Body of pancreas (tissue), 4 donors: Measurements from ENCODE around the gene ITIH5. TPM values are rescaled to one million over a fixed set of nuclear protein-coding genes. Genes with fewer than 3 reads are reported as not detected.

ENCODE experiments used
- ATAC-seq: fragments of 150-250 bp; one replicate; pipeline ENCODE4 v1.9.1; 2016
- DNase-seq, 4 donors: peaks; one replicate each; pipeline ENCODE4 v3.0.0-alpha.2; 2019
- H3K27ac ChIP-seq, 4 donors: fragments of 200-600 bp; sonication (generic); 1 replicate in 3 of 4; 2 replicates in 1 of 4; pipeline versions ENCODE4 v1.5.1 to v1.6.1; 2016 to 2019; ENCODE audit warnings: mild to moderate bottlenecking in 1 of 4, mixed read lengths in 1 of 4, moderate library complexity in 1 of 4
- H3K27me3 ChIP-seq, 2 donors: fragments of 200-600 bp; sonication (generic); one replicate each; pipeline ENCODE4 v1.6.0; 2016; ENCODE audit warnings: mild to moderate bottlenecking in 1 of 2
- H3K36me3 ChIP-seq, 2 donors: fragments of 200-600 bp; sonication (generic); replicated peaks in 1 of 2; 2 replicates each; pipeline ENCODE4 v1.5.1; 2016; ENCODE audit warnings: low read depth in 2 of 2; ENCODE audit not compliant: insufficient read depth in 1 of 2
- H3K4me1 ChIP-seq: fragments of 200-600 bp; sonication (generic); one replicate; pipeline ENCODE4 v1.6.0; 2016
- H3K4me3 ChIP-seq, 2 donors: fragments of 200-600 bp; sonication (generic); 1 replicate in 1 of 2; 2 replicates in 1 of 2; pipeline ENCODE4 v1.5.1; 2016 to 2019
- H3K9me3 ChIP-seq, 3 donors: fragments of 200-600 bp; sonication (generic); 1 replicate in 2 of 3; 2 replicates in 1 of 3; pipeline ENCODE4 v1.5.1; 2016
- CTCF ChIP-seq, 7 experiments: fragments of 450-650 bp in 4 of 7; fragments of 200-600 bp in 3 of 7; sonication (generic) in 3 of 7; IDR thresholded peaks; one replicate each; pipeline ENCODE4 v1.5.1; 2016 to 2019; ENCODE audit warnings: antibody characterized with exemption in 7 of 7
- POLR2A ChIP-seq, 3 donors: fragments of 450-650 bp; IDR thresholded peaks; one replicate each; pipeline ENCODE4 v1.6.1; 2016; ENCODE audit warnings: antibody characterized with exemption in 3 of 3, mild to moderate bottlenecking in 2 of 3
- WGBS, 2 donors: methylation state at CpG; one replicate each; pipeline ENCODE4 v1.1.5; 2017; 5-methylcytosine and 5-hydroxymethylcytosine counted together
- intact Hi-C: fragments of 100-400 bp; cut with DNase I; formaldehyde crosslinking; loops from one replicate; pipeline ENCODE4 v1.15.1; 2023
- total RNA-seq, 2 donors: library from RNA; depleted of rRNA; stranded (reverse); fragments of >200 nt; gene quantifications; one replicate each; pipeline ENCODE4 v1.1.0, GENCODE V29; 2016

The ITIH5 gene
- total RNA-seq, 2 donors from 2014 or later: 8.6 to 9.9 TPM

GRCh38 chr10:7592627-7593026 is 74.1 kb downstream of the ITIH5 start:
- ATAC-seq: no peak
- TF ChIP-seq CTCF (IDR thresholded peaks at IDR 0.05): no peak
- TF ChIP-seq POLR2A (IDR thresholded peaks at IDR 0.05): no peak
- Histone ChIP-seq H3K27me3 (no peaks in the 10 kb centered on the region), H3K36me3 (no peaks in the 10 kb centered on the region), H3K4me3 (no peak overlapping the region), H3K4me1 (no peaks in the 10 kb centered on the region), H3K9me3 (no peaks in the 10 kb centered on the region), H3K27ac (no peak overlapping the region)
- no peak for DNase-seq
- intact Hi-C loops: no loop called here
- 81 to 94% methylated on average over 3 to 4 of the region's 5 CpGs for WGBS, 2 donors

- H3K4me3 ChIP-seq: no peak overlapping the region
- no peak for TF ChIP-seq CTCF (IDR thresholded peaks at IDR 0.05)
- TF ChIP-seq POLR2A (IDR thresholded peaks at IDR 0.05): no peak
- H3K9me3 ChIP-seq: no peaks in the 10 kb centered on the region
- no peaks in the 10 kb centered on the region for H3K27me3 ChIP-seq
- DNase-seq (no peak), ATAC-seq (no peak)
- intact Hi-C loops: no loop called here
- H3K27ac ChIP-seq: no peak overlapping the region
- no peaks in the 10 kb centered on the region for H3K36me3 ChIP-seq
- WGBS, 2 donors: 74 to 82% methylated on average over 9 of the region's 9 CpGs
- no peaks in the 10 kb centered on the region for H3K4me1 ChIP-seq
Measured at GRCh38 chr10:7590271-7590670, 76.5 kb downstream of the ITIH5 start.

- TF ChIP-seq POLR2A (IDR thresholded peaks at IDR 0.05) (no peak), CTCF (IDR thresholded peaks at IDR 0.05) (no peak)
Measured at GRCh38 chr10:7589748-7590147, 77.0 kb downstream of the ITIH5 start.

GRCh38 chr10:7587865-7588188 is 78.9 kb downstream of the ITIH5 start:
- WGBS, 2 donors: 75 to 83% methylated on average over 6 of the region's 6 CpGs
- intact Hi-C loops: no loop called here

More at GRCh38 chr10:7589748-7590147, 77.0 kb downstream of the ITIH5 start:
- no peaks in the 10 kb centered on the region for H3K9me3 ChIP-seq
- H3K27ac ChIP-seq: no peak overlapping the region
- intact Hi-C loops: no loop called here
- no peak for DNase-seq
- H3K27me3 ChIP-seq: no peaks in the 10 kb centered on the region
- H3K4me3 ChIP-seq: no peak overlapping the region
- WGBS, 2 donors: 62 to 68% methylated on average over 10 of the region's 10 CpGs
- no peaks in the 10 kb centered on the region for H3K4me1 ChIP-seq
- H3K36me3 ChIP-seq: no peaks in the 10 kb centered on the region
- ATAC-seq: no peak

More at GRCh38 chr10:7587865-7588188, 78.9 kb downstream of the ITIH5 start:
- Histone ChIP-seq H3K36me3 (no peaks in the 10 kb centered on the region), H3K27me3 (no peaks in the 10 kb centered on the region), H3K4me3 (no peak overlapping the region), H3K9me3 (no peaks in the 10 kb centered on the region), H3K27ac (no peak overlapping the region), H3K4me1 (no peaks in the 10 kb centered on the region)
- DNase-seq (no peak), ATAC-seq (no peak)
- TF ChIP-seq CTCF (IDR thresholded peaks at IDR 0.05) (no peak), POLR2A (IDR thresholded peaks at IDR 0.05) (no peak)
